ENCODE measurements around the gene SMIM11.
"Not testable (repeated sequence)": the region's sequence is repeated elsewhere in the genome, so short reads cannot be mapped to it uniquely, and the experiment has no call there.

SMIM11 gene

DNA sequence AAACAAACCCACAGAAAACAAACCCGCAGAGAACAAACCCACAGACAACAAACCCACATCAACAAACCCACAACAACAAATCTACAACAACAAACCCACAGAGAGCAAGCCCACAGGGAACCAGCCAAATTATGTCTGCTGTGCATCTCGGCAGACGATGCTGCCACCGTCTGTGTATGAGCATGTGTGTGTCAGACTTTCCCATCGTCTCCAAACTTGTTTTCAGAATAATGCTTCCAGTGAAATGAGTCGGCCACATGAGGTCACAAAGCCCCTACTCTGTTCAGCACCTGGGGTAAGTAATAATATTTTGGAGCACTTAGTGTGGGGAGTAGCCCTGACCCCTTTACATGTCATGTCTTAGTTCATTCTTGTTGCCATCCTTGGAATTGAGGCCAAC is 30.8 kb downstream of the SMIM11 start:
- not testable (repeated sequence) for H3K4me3 ChIP-seq (ENCODE audit: insufficient read depth, low read depth, low read length); H3K27ac ChIP-seq (ENCODE audit: insufficient read depth, low read depth, low read length, poor library complexity, severe bottlenecking); H3K27me3 ChIP-seq (ENCODE audit: control insufficient read depth, insufficient read depth, low read length, poor library complexity, severe bottlenecking); H3K36me3 ChIP-seq (ENCODE audit: control insufficient read depth, insufficient read depth, low read length); H3K4me1 ChIP-seq (ENCODE audit: control insufficient read depth, insufficient read depth, low read length); H3K9me3 ChIP-seq (ENCODE audit: control insufficient read depth, low read length)
- no CpG with 5 or more reads among the region's 6 CpGs for WGBS, 2 experiments

- H3K4me1 ChIP-seq (ENCODE audit: control insufficient read depth, insufficient read depth, low read length); H3K9me3 ChIP-seq (ENCODE audit: control insufficient read depth, low read length); H3K27ac ChIP-seq (ENCODE audit: insufficient read depth, low read depth, low read length, poor library complexity, severe bottlenecking); H3K4me3 ChIP-seq (ENCODE audit: insufficient read depth, low read depth, low read length); H3K27me3 ChIP-seq (ENCODE audit: control insufficient read depth, insufficient read depth, low read length, poor library complexity, severe bottlenecking); H3K36me3 ChIP-seq (ENCODE audit: control insufficient read depth, insufficient read depth, low read length): not testable (repeated sequence)
- no CpG with 5 or more reads among the region's 2 CpGs for WGBS, 2 experiments
Measured at GRCh38 chr21:34406676-34407075, 31.4 kb downstream of the SMIM11 start.

DNA sequence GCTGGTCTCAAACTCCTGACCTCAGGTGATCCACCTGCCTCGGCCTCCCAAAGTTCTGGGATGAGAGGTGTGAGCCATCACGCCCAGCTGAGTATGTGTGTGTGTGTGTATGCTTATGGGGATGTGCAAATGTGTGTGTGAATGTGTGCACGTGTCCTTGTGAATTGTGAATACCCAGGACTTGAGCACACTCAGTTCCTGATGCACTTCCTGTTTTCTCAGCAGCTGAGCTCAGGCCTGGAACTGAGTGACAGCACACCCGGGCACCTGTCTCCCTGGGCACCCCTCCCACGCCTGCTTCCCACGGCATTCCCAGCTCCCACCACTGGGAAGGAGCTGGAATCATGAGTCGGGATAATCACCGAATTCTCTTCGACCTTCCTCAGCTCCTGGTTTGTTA is 32.0 kb downstream of the SMIM11 start:
- not testable (repeated sequence) for H3K9me3 ChIP-seq (ENCODE audit: control insufficient read depth, low read length); H3K4me1 ChIP-seq (ENCODE audit: control insufficient read depth, insufficient read depth, low read length); H3K36me3 ChIP-seq (ENCODE audit: control insufficient read depth, insufficient read depth, low read length); H3K27me3 ChIP-seq (ENCODE audit: control insufficient read depth, insufficient read depth, low read length, poor library complexity, severe bottlenecking); H3K27ac ChIP-seq (ENCODE audit: insufficient read depth, low read depth, low read length, poor library complexity, severe bottlenecking); H3K4me3 ChIP-seq (ENCODE audit: insufficient read depth, low read depth, low read length)
- WGBS, 2 experiments = no CpG with 5 or more reads among the region's 9 CpGs

- not testable (repeated sequence) for H3K27me3 ChIP-seq (ENCODE audit: control insufficient read depth, insufficient read depth, low read length, poor library complexity, severe bottlenecking); H3K4me3 ChIP-seq (ENCODE audit: insufficient read depth, low read depth, low read length); H3K4me1 ChIP-seq (ENCODE audit: control insufficient read depth, insufficient read depth, low read length); H3K27ac ChIP-seq (ENCODE audit: insufficient read depth, low read depth, low read length, poor library complexity, severe bottlenecking); H3K36me3 ChIP-seq (ENCODE audit: control insufficient read depth, insufficient read depth, low read length); H3K9me3 ChIP-seq (ENCODE audit: control insufficient read depth, low read length)
- no CpG with 5 or more reads among the region's 5 CpGs for WGBS, 2 experiments
Measured at GRCh38 chr21:34417448-34418077, 42.3 kb downstream of the SMIM11 start.

GRCh38 chr21:34423805-34424204 is 48.5 kb downstream of the SMIM11 start, which contains the start of gene SMIM34:
Gene SMIM34, minus strand, starts transcription at chr21:34423951. Its CDS starts 112 bp downstream, at chr21:34423839.
- not testable (repeated sequence) for H3K27me3 ChIP-seq (ENCODE audit: control insufficient read depth, insufficient read depth, low read length, poor library complexity, severe bottlenecking); H3K4me1 ChIP-seq (ENCODE audit: control insufficient read depth, insufficient read depth, low read length); H3K4me3 ChIP-seq (ENCODE audit: insufficient read depth, low read depth, low read length); H3K36me3 ChIP-seq (ENCODE audit: control insufficient read depth, insufficient read depth, low read length); H3K27ac ChIP-seq (ENCODE audit: insufficient read depth, low read depth, low read length, poor library complexity, severe bottlenecking); H3K9me3 ChIP-seq (ENCODE audit: control insufficient read depth, low read length)
- WGBS, 2 experiments = no CpG with 5 or more reads among the region's 4 CpGs

DNA sequence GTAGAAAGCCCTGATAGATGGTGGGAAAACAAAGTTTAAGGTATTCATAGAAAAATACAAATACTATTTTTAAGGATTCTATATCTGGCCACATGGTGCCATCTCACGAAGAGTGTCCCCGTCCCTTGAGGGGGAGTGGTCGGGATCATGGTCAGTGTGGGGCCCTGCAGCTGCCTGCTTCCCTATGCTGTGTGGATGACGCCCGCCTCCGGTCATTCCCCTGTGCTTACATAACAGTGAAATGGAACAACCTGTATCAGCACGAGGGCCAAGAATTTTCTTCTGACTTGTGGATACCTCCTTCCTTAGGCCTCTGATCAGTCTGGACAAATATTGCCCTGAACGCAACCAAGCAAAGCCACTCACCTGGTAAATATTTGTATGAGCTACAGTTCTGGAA is 52.0 kb downstream of the SMIM11 start:
- H3K36me3 ChIP-seq (ENCODE audit: control insufficient read depth, insufficient read depth, low read length); H3K4me1 ChIP-seq (ENCODE audit: control insufficient read depth, insufficient read depth, low read length); H3K9me3 ChIP-seq (ENCODE audit: control insufficient read depth, low read length); H3K27me3 ChIP-seq (ENCODE audit: control insufficient read depth, insufficient read depth, low read length, poor library complexity, severe bottlenecking); H3K4me3 ChIP-seq (ENCODE audit: insufficient read depth, low read depth, low read length); H3K27ac ChIP-seq (ENCODE audit: insufficient read depth, low read depth, low read length, poor library complexity, severe bottlenecking): not testable (repeated sequence)
- no CpG with 5 or more reads among the region's 8 CpGs for WGBS, 2 experiments

GRCh38 chr21:34428441-34428840 is 53.1 kb downstream of the SMIM11 start:
- H3K36me3 ChIP-seq (ENCODE audit: control insufficient read depth, insufficient read depth, low read length); H3K9me3 ChIP-seq (ENCODE audit: control insufficient read depth, low read length); H3K27ac ChIP-seq (ENCODE audit: insufficient read depth, low read depth, low read length, poor library complexity, severe bottlenecking); H3K27me3 ChIP-seq (ENCODE audit: control insufficient read depth, insufficient read depth, low read length, poor library complexity, severe bottlenecking); H3K4me3 ChIP-seq (ENCODE audit: insufficient read depth, low read depth, low read length); H3K4me1 ChIP-seq (ENCODE audit: control insufficient read depth, insufficient read depth, low read length): not testable (repeated sequence)
- WGBS, 2 experiments = no CpG with 5 or more reads among the region's 6 CpGs

GRCh38 chr21:34429710-34430109 is 54.4 kb downstream of the SMIM11 start:
- no CpG with 5 or more reads among the region's 5 CpGs for WGBS, 2 experiments
- not testable (repeated sequence) for H3K9me3 ChIP-seq (ENCODE audit: control insufficient read depth, low read length); H3K4me3 ChIP-seq (ENCODE audit: insufficient read depth, low read depth, low read length); H3K27ac ChIP-seq (ENCODE audit: insufficient read depth, low read depth, low read length, poor library complexity, severe bottlenecking); H3K27me3 ChIP-seq (ENCODE audit: control insufficient read depth, insufficient read depth, low read length, poor library complexity, severe bottlenecking); H3K4me1 ChIP-seq (ENCODE audit: control insufficient read depth, insufficient read depth, low read length); H3K36me3 ChIP-seq (ENCODE audit: control insufficient read depth, insufficient read depth, low read length)

Data from ectodermal cell (in vitro differentiated cells).